BJ (cell line): ENCODE data around the gene GJE1. TPM values are rescaled to one million over a fixed set of nuclear protein-coding genes. Genes with fewer than 3 reads are reported as not detected.
"Not testable (repeated sequence)": the region's sequence is repeated elsewhere in the genome, so short reads cannot be mapped to it uniquely, and the experiment has no call there.

Experiments
- CTCF ChIA-PET: fragments of 350-600 bp; formaldehyde crosslinking; extraction: SDS; loops from one replicate; lab custom pipeline; 2021; ENCODE audit warnings: antibody characterized with exemption, inconsistent platforms; lab: Yijun Ruan, JAX
- POLR2A ChIA-PET: fragments of 300-600 bp; sonication (Branson Sonifier 250); formaldehyde crosslinking; extraction: SDS; loops from one replicate; lab custom pipeline; 2021; ENCODE audit warnings: antibody characterized with exemption; lab: Charles Lee
- DNase-seq: peaks from one replicate; pipeline ENCODE4 v3.0.0-alpha.2; 2011; ENCODE audit warnings: low read depth
- H3K27me3 ChIP-seq: 2 replicates; pipeline ENCODE4 v1.6.0; 2011; ENCODE audit warnings: low read length; ENCODE audit not compliant: control insufficient read depth, insufficient read depth
- H3K36me3 ChIP-seq: 2 replicates; pipeline ENCODE4 v1.5.1; 2011; ENCODE audit warnings: low read length; ENCODE audit not compliant: control insufficient read depth, insufficient read depth
- H3K4me3 ChIP-seq: 2 replicates; pipeline ENCODE4 v1.5.1; 2011; ENCODE audit warnings: low read depth, mild to moderate bottlenecking, control low read depth, low read length
- polyA plus RNA-seq: library from polyadenylated mRNA; depleted of rRNA; stranded (reverse); fragments of >200 nt; gene quantifications from 2 replicates; pipeline ENCODE4 v1.2.3, GENCODE V29; 2011
- TF ChIP-seq, protein P1 (sequence below): IDR thresholded peaks from 2 replicates; pipeline ENCODE4 v1.5.1; 2011; ENCODE audit warnings: low read depth, mild to moderate bottlenecking, control low read depth, inconsistent platforms, low read length, moderate library complexity; ENCODE audit not compliant: insufficient read depth

The GJE1 gene
- polyA plus RNA-seq, 1 experiment, result not detected

DNA sequence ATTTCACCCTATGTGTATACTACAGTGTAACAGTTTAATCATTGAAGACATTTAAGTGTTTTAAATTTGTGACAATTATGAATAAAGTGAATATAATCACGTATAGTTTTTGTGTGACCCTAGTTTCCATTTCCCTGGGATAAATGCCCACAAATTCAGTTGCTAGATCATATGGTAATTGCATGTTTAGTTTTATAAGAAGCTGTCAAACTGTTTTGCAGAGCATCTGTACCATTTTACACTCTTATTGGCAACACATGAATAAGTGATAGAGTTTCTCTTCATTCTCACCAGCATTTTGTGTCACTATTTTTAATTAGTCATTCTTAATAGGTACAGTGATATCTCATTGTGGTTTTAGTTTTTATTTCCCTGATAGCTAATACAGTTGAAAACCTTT is 21.6 kb downstream of the GJE1 start:
- no peaks in the 10 kb centered on the region for H3K27me3 ChIP-seq
- no peak overlapping the region for H3K4me3 ChIP-seq
- H3K36me3 ChIP-seq, result no peaks in the 10 kb centered on the region
- TF ChIP-seq, protein P1, sequence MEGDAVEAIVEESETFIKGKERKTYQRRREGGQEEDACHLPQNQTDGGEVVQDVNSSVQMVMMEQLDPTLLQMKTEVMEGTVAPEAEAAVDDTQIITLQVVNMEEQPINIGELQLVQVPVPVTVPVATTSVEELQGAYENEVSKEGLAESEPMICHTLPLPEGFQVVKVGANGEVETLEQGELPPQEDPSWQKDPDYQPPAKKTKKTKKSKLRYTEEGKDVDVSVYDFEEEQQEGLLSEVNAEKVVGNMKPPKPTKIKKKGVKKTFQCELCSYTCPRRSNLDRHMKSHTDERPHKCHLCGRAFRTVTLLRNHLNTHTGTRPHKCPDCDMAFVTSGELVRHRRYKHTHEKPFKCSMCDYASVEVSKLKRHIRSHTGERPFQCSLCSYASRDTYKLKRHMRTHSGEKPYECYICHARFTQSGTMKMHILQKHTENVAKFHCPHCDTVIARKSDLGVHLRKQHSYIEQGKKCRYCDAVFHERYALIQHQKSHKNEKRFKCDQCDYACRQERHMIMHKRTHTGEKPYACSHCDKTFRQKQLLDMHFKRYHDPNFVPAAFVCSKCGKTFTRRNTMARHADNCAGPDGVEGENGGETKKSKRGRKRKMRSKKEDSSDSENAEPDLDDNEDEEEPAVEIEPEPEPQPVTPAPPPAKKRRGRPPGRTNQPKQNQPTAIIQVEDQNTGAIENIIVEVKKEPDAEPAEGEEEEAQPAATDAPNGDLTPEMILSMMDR, result no peak
- ChIA-PET POLR2A (no interaction called here), CTCF (interaction anchor here (0.6 to 1.0 kb wide), 2 partner anchors 214 to 320 kb away, joined by 3 read pairs; no protein-coding TSS in a partner anchor)
- DNase-seq, result no peak

DNA sequence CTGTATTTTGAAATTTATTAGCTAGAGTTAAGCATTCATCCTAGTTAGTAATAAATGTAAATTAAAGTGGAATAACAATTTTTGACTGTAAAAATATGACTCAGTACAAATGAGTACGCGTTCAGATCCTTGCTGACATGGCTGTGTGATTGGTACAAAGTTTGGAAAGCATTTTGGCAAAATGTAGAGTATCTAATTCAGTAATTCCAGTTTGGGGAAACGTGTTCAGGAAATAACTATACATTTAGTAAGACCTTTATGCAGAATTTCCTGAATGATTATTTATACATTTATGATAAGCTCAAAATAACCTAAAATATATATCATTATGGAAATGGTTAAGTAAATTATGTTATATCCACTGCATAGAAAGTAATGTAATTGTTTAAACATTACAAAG is 22.4 kb downstream of the GJE1 start:
- no peak overlapping the region for H3K4me3 ChIP-seq
- no peak for DNase-seq
- ChIA-PET POLR2A (no interaction called here), CTCF (interaction anchor here (1.0 to 3.0 kb wide), 5 partner anchors 10 to 319 kb away, joined by 3 to 15 read pairs (median 13); no protein-coding TSS in a partner anchor)
- no peaks in the 10 kb centered on the region for H3K27me3 ChIP-seq
- TF ChIP-seq, protein P1, result no peak
- H3K36me3 ChIP-seq, result no peaks in the 10 kb centered on the region

DNA sequence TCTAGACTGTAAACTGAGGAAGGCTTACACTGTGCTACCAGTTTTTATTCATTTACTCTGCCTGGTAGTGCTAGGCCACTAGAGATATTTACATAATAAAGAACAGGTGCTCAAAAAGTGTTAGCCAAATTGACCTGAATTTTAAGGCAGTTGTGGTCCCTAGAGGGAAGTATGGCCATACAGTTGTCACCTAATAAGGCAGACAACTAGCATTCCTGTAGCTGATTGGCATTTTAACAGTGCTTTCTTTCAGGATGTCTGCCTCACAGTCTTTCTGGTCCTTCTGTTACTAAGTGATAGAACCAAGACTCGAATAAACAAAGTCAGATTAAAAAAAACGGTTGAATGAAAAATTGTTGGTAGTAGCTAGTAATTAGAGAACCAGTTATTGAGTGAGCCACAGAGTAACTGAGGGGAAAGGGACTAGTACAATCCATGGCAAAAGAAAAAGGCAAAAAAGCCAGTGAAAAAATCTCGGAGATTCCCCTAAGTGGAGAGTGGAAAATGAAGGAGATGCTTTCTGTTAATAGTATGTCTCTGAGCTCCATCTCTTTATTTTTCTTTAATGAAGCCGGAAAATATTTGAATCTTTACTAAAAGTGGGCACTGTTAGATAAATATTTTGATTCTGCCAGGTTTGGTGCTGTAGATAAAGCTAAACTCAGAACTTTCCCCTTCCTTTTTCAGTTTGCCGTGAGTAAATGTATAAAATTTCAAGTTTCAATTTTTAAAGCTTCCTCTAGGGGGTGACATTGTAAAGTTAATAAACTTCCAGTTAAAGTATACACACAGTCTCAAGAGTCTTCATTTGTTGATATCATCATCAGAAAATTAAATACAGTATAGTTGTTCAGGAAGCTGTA is 23.4 kb downstream of the GJE1 start:
- Histone ChIP-seq H3K27me3 (no peaks in the 10 kb centered on the region), H3K36me3 (no peaks in the 10 kb centered on the region), H3K4me3 (no peak overlapping the region)
- POLR2A ChIA-PET, result no interaction called here
- CTCF ChIA-PET, result interaction anchor here (0.6 to 3.0 kb wide), 16 partner anchors 9 to 449 kb away, joined by 3 to 15 read pairs (median 6); partner anchors contain the start of genes NMBR and VTA1
- DNase-seq, result no peak
- TF ChIP-seq, protein P1, result peak; percentile 27

DNA sequence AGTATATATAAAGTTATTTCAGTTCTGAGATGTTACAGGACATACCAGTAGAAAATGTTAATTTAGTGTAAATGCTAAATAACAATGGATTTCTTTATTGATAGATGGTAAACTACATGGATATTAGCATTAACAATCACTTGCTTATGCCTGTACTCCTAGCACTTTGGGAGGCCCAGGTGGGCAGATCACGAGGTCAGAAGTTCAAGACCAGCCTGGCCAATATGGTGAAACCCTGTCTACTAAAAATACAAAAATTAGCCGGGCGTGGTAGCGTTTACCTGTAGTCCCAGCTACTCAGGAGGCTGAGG is 24.0 kb downstream of the GJE1 start:
- DNase-seq, H3K36me3 ChIP-seq, H3K27me3 ChIP-seq, POLR2A ChIA-PET, H3K4me3 ChIP-seq: not testable (repeated sequence)
- CTCF ChIA-PET, result interaction anchor here (0.6 to 3.0 kb wide), 15 partner anchors 8 to 450 kb away, joined by 3 to 15 read pairs (median 6); partner anchors contain the start of genes NMBR and VTA1

DNA sequence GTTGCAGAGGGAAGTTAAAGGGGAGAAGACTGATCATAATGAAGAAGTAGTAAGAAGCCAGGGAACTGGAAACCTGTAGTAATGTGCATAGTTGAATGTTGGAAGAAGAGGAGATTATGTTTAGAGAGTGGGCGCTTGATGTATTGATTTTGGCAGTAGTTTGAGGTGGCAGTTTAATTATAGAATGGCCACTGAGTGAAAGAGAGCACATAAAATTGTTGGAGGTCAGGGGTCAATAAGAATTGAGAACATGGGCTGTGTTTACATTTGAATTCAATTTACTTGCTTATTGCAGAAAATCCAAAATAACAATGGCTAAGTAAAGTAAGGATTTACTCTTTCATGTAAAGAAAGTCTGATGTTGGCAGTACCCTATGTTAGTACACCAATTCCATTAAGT is 30.1 kb downstream of the GJE1 start:
- POLR2A ChIA-PET, result no interaction called here
- CTCF ChIA-PET, result interaction anchor here (1.1 to 1.6 kb wide), 2 partner anchors 35 to 43 kb away, joined by 3 to 4 read pairs; no protein-coding TSS in a partner anchor
- no peak overlapping the region for H3K4me3 ChIP-seq

More for the DNA sequence above, 30.1 kb downstream of the GJE1 start:
- peaks cover 1% of the 10 kb centered on the region for H3K36me3 ChIP-seq
- no peaks in the 10 kb centered on the region for H3K27me3 ChIP-seq
- TF ChIP-seq, protein P1, result no peak
- DNase-seq, result no peak
